ENCODE data around the gene TANC1.

TANC1 gene

GRCh38 chr2:159160954-159161353 lies 192.5 kb downstream of the TANC1 start:
- DNase-seq (ENCODE audit: low read depth): no peak

- no peak for DNase-seq (ENCODE audit: low read depth)
Observed at GRCh38 chr2:159163930-159164329, 195.5 kb downstream of the TANC1 start.

- DNase-seq (ENCODE audit: low read depth): no peak
Observed at GRCh38 chr2:159164457-159164911, 196.0 kb downstream of the TANC1 start.

- DNase-seq (ENCODE audit: low read depth): no peak
Observed at GRCh38 chr2:159165048-159165447, 196.6 kb downstream of the TANC1 start.

GRCh38 chr2:159168707-159169106 lies 200.3 kb downstream of the TANC1 start:
- peak; percentile 41 for DNase-seq (ENCODE audit: low read depth)

GRCh38 chr2:159169187-159169586 lies 200.7 kb downstream of the TANC1 start:
- DNase-seq (ENCODE audit: low read depth): no peak

GRCh38 chr2:159172403-159172802 lies 204.0 kb downstream of the TANC1 start:
- DNase-seq (ENCODE audit: low read depth): no peak

- no peak for DNase-seq (ENCODE audit: low read depth)
Observed at GRCh38 chr2:159174759-159175158, 206.3 kb downstream of the TANC1 start.

- DNase-seq (ENCODE audit: low read depth): no peak
Observed at GRCh38 chr2:159175182-159175581, 206.7 kb downstream of the TANC1 start.

- DNase-seq (ENCODE audit: low read depth): no peak
Observed at GRCh38 chr2:159175927-159176326, 207.5 kb downstream of the TANC1 start.

GRCh38 chr2:159176555-159176954 lies 208.1 kb downstream of the TANC1 start:
- DNase-seq (ENCODE audit: low read depth): no peak

GRCh38 chr2:159177357-159177756 lies 208.9 kb downstream of the TANC1 start:
- DNase-seq (ENCODE audit: low read depth): no peak

- no peak for DNase-seq (ENCODE audit: low read depth)
Observed at GRCh38 chr2:159177957-159178356, 209.5 kb downstream of the TANC1 start.

GRCh38 chr2:159179096-159179495 lies 210.7 kb downstream of the TANC1 start:
- no peak for DNase-seq (ENCODE audit: low read depth)

GRCh38 chr2:159179696-159180095 lies 211.3 kb downstream of the TANC1 start:
- no peak for DNase-seq (ENCODE audit: low read depth)

GRCh38 chr2:159183346-159183745 lies 214.9 kb downstream of the TANC1 start:
- no peak for DNase-seq (ENCODE audit: low read depth)

GRCh38 chr2:159185401-159186130 lies 217.1 kb downstream of the TANC1 start:
- peak; percentile 60 for DNase-seq (ENCODE audit: low read depth)

GRCh38 chr2:159186462-159186861 lies 218.0 kb downstream of the TANC1 start:
- no peak for DNase-seq (ENCODE audit: low read depth)

GRCh38 chr2:159187106-159187505 lies 218.7 kb downstream of the TANC1 start:
- DNase-seq (ENCODE audit: low read depth): peak; percentile 29

- no peak for DNase-seq (ENCODE audit: low read depth)
Observed at GRCh38 chr2:159188449-159188848, 220.0 kb downstream of the TANC1 start.

GRCh38 chr2:159192371-159192918 lies 224.0 kb downstream of the TANC1 start:
- DNase-seq (ENCODE audit: low read depth): no peak

GRCh38 chr2:159193791-159194190 lies 225.4 kb downstream of the TANC1 start:
- DNase-seq (ENCODE audit: low read depth): no peak

- no peak for DNase-seq (ENCODE audit: low read depth)
Observed at GRCh38 chr2:159194241-159194640, 225.8 kb downstream of the TANC1 start.

- DNase-seq (ENCODE audit: low read depth): no peak
Observed at GRCh38 chr2:159195697-159196096, 227.3 kb downstream of the TANC1 start.
